LNCAP (cell line): ENCODE data around the gene SC5D.

ENCODE experiments used
- TF ChIP-seq, protein P1 (sequence below): fragments of 450-650 bp; IDR thresholded peaks from 2 replicates; pipeline ENCODE4 v1.5.1; 2017; ENCODE audit warnings: mild to moderate bottlenecking

The SC5D gene, protein sequence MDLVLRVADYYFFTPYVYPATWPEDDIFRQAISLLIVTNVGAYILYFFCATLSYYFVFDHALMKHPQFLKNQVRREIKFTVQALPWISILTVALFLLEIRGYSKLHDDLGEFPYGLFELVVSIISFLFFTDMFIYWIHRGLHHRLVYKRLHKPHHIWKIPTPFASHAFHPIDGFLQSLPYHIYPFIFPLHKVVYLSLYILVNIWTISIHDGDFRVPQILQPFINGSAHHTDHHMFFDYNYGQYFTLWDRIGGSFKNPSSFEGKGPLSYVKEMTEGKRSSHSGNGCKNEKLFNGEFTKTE

DNA sequence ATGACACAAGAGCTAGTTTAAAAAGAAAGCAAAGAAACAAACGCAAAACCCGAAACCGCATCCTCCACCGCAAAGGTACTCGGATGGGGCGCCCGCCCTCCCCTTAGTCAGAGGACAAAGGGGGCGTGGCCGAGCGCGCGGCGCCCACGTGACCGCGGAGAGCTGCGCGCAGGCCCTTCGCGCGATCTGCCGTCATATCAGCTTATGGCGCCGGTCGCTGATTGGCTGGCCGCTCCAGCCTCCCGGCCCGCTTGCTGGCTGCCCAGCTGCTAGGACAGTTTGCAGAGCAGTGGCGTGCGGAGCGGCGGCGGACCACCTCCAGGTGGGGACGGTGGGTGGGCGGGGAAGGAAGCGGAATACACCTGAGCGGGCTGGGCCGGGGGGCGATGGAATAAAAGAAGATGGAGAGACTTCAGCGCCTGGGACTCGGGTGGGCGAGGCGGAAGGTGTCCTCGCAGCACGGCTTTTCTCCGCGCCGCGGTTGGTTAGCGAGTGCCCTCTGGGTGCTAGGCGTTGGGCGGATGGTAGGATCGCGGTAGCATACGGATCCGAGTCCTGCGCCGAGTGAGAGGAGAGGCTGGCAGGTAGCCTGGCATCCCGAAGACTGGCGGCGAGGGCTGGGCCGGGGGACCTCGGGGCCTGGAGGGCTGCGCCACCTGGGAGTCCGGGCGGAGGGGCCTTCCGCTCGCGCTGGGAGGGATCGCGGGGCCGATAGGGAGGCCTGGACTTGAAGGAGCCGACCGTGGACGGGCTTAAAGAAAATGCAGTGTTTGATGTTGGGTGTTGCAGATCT lies at the start of gene SC5D:
Gene SC5D (plus strand): TSS at position 277 of the 793 bp plus-strand sequence. CDS start 10,605 bp downstream, outside the sequence.
- TF ChIP-seq, protein P1, sequence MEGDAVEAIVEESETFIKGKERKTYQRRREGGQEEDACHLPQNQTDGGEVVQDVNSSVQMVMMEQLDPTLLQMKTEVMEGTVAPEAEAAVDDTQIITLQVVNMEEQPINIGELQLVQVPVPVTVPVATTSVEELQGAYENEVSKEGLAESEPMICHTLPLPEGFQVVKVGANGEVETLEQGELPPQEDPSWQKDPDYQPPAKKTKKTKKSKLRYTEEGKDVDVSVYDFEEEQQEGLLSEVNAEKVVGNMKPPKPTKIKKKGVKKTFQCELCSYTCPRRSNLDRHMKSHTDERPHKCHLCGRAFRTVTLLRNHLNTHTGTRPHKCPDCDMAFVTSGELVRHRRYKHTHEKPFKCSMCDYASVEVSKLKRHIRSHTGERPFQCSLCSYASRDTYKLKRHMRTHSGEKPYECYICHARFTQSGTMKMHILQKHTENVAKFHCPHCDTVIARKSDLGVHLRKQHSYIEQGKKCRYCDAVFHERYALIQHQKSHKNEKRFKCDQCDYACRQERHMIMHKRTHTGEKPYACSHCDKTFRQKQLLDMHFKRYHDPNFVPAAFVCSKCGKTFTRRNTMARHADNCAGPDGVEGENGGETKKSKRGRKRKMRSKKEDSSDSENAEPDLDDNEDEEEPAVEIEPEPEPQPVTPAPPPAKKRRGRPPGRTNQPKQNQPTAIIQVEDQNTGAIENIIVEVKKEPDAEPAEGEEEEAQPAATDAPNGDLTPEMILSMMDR = no peak

- TF ChIP-seq, protein P1 = no peak
These were observed 47.7 kb upstream of the SC5D start for GRCh38 chr11:121244884-121245283.

DNA sequence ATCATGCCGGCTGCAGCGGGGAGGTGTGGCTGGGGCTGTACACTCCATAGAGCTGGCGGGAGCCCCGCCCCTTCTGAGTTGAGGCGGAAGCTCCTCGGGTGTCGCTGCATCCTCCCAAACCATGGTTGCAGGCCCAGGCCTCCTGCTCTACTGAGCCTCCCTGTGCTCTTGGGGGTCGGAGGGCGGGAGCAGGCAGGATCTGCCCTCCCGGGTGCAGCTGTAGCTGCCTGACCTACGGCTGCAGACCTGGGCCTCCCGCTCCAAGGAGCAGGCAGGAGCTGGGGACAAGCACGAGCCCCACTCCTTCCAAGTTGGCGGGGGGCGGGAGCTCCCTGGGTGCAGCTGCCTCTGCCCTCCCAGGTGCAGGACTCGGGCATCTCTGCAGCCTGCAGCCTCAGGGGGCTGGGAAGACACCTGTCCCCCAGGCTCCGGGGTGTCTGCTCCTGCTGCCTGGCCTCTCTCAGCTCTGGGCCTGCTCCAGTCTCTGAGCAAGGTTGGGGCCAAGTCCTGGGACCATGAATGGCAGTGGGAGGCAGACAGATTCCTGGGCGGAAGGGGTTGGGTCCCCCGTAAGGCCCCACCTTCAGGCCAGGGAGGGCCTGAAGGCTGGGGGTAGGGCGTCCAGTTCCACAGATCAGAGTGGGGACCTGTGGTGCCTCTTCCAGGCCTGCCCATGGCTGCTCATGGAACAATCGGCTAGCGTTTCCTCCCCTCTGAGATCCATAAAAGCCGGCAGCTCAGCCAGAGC lies 46.4 kb upstream of the SC5D start:
- TF ChIP-seq, protein P1 = no peak

DNA sequence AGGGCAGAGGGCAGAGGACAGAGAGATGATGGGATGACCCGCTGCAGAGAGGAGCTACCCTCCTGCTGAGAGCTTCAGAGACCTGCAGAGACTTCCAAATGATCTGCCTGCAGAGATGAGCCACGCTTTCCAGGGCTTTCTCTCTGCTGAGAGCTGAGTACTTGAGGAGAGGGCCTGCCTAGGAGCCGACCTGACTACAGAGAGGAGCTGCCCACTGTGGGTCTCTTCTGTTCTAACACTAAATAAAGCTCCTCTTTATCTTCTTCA lies 45.9 kb upstream of the SC5D start:
- TF ChIP-seq, protein P1 = no peak

DNA sequence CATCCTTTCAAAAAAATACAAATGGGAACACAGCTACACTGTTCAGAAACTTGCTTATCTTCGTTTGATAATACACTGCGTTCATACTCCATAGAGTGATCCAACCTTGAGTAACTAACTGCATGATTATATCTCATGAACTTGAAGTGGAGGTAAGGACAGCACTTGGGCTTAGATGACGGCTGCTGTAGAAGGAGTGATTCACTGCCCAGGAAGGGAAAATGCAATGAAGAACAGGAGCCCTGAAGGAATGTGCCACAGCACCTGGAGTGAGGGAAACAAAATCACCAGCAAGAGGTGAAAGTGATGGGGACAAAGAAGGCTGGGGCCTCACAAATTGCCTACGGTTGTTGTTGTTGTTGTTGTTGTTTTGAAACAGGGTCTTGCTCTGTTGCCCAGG lies 44.1 kb upstream of the SC5D start:
- TF ChIP-seq, protein P1 = no peak

- TF ChIP-seq, protein P1 = peak; percentile 79
These were observed 43.4 kb upstream of the SC5D start for GRCh38 chr11:121249039-121249663.

- TF ChIP-seq, protein P1 = no peak
These were observed 41.7 kb upstream of the SC5D start for GRCh38 chr11:121250843-121251242.
